HepG2 (cell line): ENCODE measurements around the gene TRNP1. TPM values are rescaled to one million over a fixed set of nuclear protein-coding genes. Genes with fewer than 3 reads are reported as not detected.

Experiments used
- ATAC-seq: fragments of 200-7000 bp; cut with Tn5 transposase; 3 replicates; pipeline ENCODE4 v1.9.1; 2020; ENCODE audit warnings: mild to moderate bottlenecking, moderate library complexity
- BruUV-seq: library from RNA; stranded (reverse); fragments of 400-500 nt; replicated peaks from 2 replicates; lab custom pipeline; 2021; lab: Mats Ljungman, UMichigan
- CTCF ChIA-PET: fragments of 300-600 bp; formaldehyde crosslinking; extraction: SDS; loops from one replicate; lab custom pipeline; 2021; ENCODE audit warnings: low total read pairs, inconsistent platforms, low intra/inter-chr PET ratio; lab: Yijun Ruan, JAX
- POLR2A ChIA-PET: fragments of 350-600 bp; sonication (Branson Sonifier 250); formaldehyde crosslinking; loops from one replicate; lab custom pipeline; 2020; ENCODE audit warnings: antibody characterized with exemption, inconsistent platforms; lab: Yijun Ruan, JAX
- DNase-seq: peaks from one replicate; pipeline ENCODE4 v3.0.0-alpha.2; 2015; ENCODE audit warnings: low spot score
- FAIRE-seq: peaks from 3 replicates; lab custom pipeline; 2011; peaks lifted over from hg19 to GRCh38; lab: Jason Lieb, UNC
- H2AFZ ChIP-seq: one replicate; pipeline ENCODE4 v1.6.1; 2011; ENCODE audit warnings: low read length, inconsistent platforms
- H3K27ac ChIP-seq: fragments of 300-600 bp; 3 replicates; pipeline ENCODE4 v1.8.0; 2011; ENCODE audit warnings: mixed run types, mild to moderate bottlenecking, mixed read lengths, low read length, inconsistent platforms; ENCODE audit not compliant: insufficient read depth; ENCODE audit errors: extremely low read length
- H3K27me3 ChIP-seq, 2 experiments: fragments of 200-600 bp in 1 of 2; 2 replicates in 1 of 2; 3 replicates in 1 of 2; pipeline versions ENCODE4 v1.6.0 to v1.8.0; 2011; ENCODE audit warnings: low read length in 2 of 2, mild to moderate bottlenecking in 2 of 2, moderate library complexity in 2 of 2, inconsistent platforms in 1 of 2; ENCODE audit not compliant: insufficient read depth in 2 of 2, control insufficient read depth in 1 of 2
- H3K36me3 ChIP-seq, 2 experiments: fragments of 200-600 bp in 1 of 2; replicated peaks in 1 of 2; 2 replicates in 1 of 2; 3 replicates in 1 of 2; pipeline versions ENCODE4 v1.5.1 to v1.8.0; 2011; ENCODE audit warnings: low read length in 2 of 2, inconsistent platforms in 1 of 2; ENCODE audit not compliant: insufficient read depth in 2 of 2, control insufficient read depth in 1 of 2
- H3K4me1 ChIP-seq: 2 replicates; pipeline ENCODE4 v1.5.1; 2012; ENCODE audit warnings: low read length, inconsistent platforms; ENCODE audit not compliant: insufficient read depth
- H3K4me2 ChIP-seq: 2 replicates; pipeline ENCODE4 v1.6.0; 2011; ENCODE audit warnings: low read depth, low read length, inconsistent platforms
- H3K4me3 ChIP-seq, 3 experiments: fragments of 200-600 bp in 1 of 3; sonication (generic), shearing (Covaris generic) in 1 of 3; replicated peaks in 1 of 3; 2 replicates each; pipeline ENCODE4 v1.5.1; 2011 to 2016; ENCODE audit warnings: low read length in 3 of 3, inconsistent platforms in 2 of 3, low read depth in 2 of 3, mild to moderate bottlenecking in 2 of 3, control low read depth in 1 of 3, mixed read lengths in 1 of 3; ENCODE audit not compliant: insufficient read depth in 1 of 3
- H3K79me2 ChIP-seq: one replicate; pipeline ENCODE4 v1.6.1; 2011; ENCODE audit warnings: low read length, inconsistent platforms; ENCODE audit not compliant: insufficient read depth
- H3K9ac ChIP-seq: 2 replicates; pipeline ENCODE4 v1.6.0; 2011; ENCODE audit warnings: mild to moderate bottlenecking, low read depth, low read length, inconsistent platforms; ENCODE audit not compliant: insufficient read depth
- H3K9me3 ChIP-seq: 2 replicates; pipeline ENCODE4 v1.5.1; 2012; ENCODE audit warnings: mild to moderate bottlenecking, low read length
- H4K20me1 ChIP-seq: 2 replicates; pipeline ENCODE4 v1.6.0; 2011; ENCODE audit warnings: inconsistent platforms, mild to moderate bottlenecking, low read length, moderate library complexity; ENCODE audit not compliant: insufficient read depth
- CEBPB ChIP-seq: IDR thresholded peaks from 2 replicates; pipeline ENCODE4 v1.6.1; 2011; ENCODE audit warnings: low read depth, low read length, improper control_type of control experiment, borderline replicate concordance
- CEBPG ChIP-seq: IDR thresholded peaks from 2 replicates; pipeline ENCODE4 v1.6.1; 2016
- ZNF687 ChIP-seq: sonication (generic); formaldehyde crosslinking; IDR thresholded peaks from 2 replicates; pipeline ENCODE4 v1.5.1; 2020; ENCODE audit warnings: mild to moderate bottlenecking, missing genetic modification reagents, moderate library complexity
- ZNF770 ChIP-seq: sonication (generic); formaldehyde crosslinking; IDR thresholded peaks from 2 replicates; pipeline ENCODE4 v1.5.0; 2020; ENCODE audit warnings: mild to moderate bottlenecking, missing genetic modification reagents
- ZNF777 ChIP-seq: sonication (generic); formaldehyde crosslinking; IDR thresholded peaks from 2 replicates; pipeline ENCODE4 v1.4.0; 2020; ENCODE audit warnings: missing genetic modification reagents
- WGBS: methylation state at CpG from one replicate; pipeline ENCODE4 v1.1.6; 2017; ENCODE audit warnings: low lambda C conversion rate; 5-methylcytosine and 5-hydroxymethylcytosine counted together
- in situ Hi-C: cut with HindIII; loops from 2 replicates; pipeline ENCODE4 v1.10.0; 2017; ENCODE audit warnings: low pct_unique_long_range_greater_than_20kb; ENCODE audit not compliant: extremely low pct_ligation_motif_present
- intact Hi-C: fragments of 100-400 bp; cut with micrococcal nuclease; formaldehyde crosslinking; loops from one replicate; pipeline ENCODE4 v1.10.0; 2022; ENCODE audit not compliant: unreplicated experiment
- polyA plus RNA-seq, 8 experiments: library from polyadenylated mRNA; depleted of rRNA in 3 of 8; stranded (reverse) in 7 of 8; unstranded in 1 of 8; fragments of >200 nt; fragmentation: Illumina TruSeq in 4 of 8; extraction: Trizol in 4 of 8; gene quantifications; 2 replicates each; pipeline versions ENCODE4 v1.2.1 to v1.2.3, GENCODE V29; 2011 to 2016; ENCODE audit warnings: low read depth in 4 of 8, missing spikeins in 1 of 8, mixed read lengths in 1 of 8; ENCODE audit not compliant: insufficient read depth in 1 of 8
- total RNA-seq, 5 experiments: library from RNA; depleted of rRNA; stranded (reverse); fragments of >200 nt; fragmentation: Illumina TruSeq; extraction: Trizol; gene quantifications; 2 replicates each; pipeline ENCODE4 v1.2.3, GENCODE V29; 2016; ENCODE audit warnings: low read depth in 1 of 5

TRNP1 gene
- total and polyA plus RNA-seq, 2 of the 13 experiments (the other 11 are each of a cell fraction or from before 2014, with no cell fraction given): 42.0 to 158 TPM

- no peak for FAIRE-seq
- H4K20me1 ChIP-seq: no peaks in the 10 kb centered on the region
- no peak for ATAC-seq
- H3K9ac ChIP-seq: no peak overlapping the region
- H3K27ac ChIP-seq: no peak overlapping the region
- in situ Hi-C loops: no loop called here
- intact Hi-C loops: no loop called here
- H2AFZ ChIP-seq: no peak overlapping the region
- H3K27me3 ChIP-seq: 0 out of 5 replicates have a peak, but pooled peaks cover 0 to 4% of the 10 kb centered on the region in 2 experiments
- no peak overlapping the region for H3K4me3 ChIP-seq
- no peaks in the 10 kb centered on the region for H3K79me2 ChIP-seq
- BruUV-seq: no TSS peak
- TF ChIP-seq ZNF770 (CRISPR knock-in tag) (0 out of 2 replicates have a peak, but pooled peaks have one; percentile 23), CEBPG (CRISPR knock-in tag) (peak; percentile 56), ZNF687 (CRISPR knock-in tag) (0 out of 2 replicates have a peak, but pooled peaks have one; percentile 0), CEBPB (peak; percentile 80), ZNF777 (CRISPR knock-in tag) (no peak)
- H3K4me1 ChIP-seq: peaks cover 71% of the 10 kb centered on the region
- POLR2A ChIA-PET: interaction anchor here (1.0 to 1.3 kb wide), 6 partner anchors 18 to 72 kb away, joined by 3 to 9 read pairs (median 6); partner anchors contain the start of genes GPATCH3, NR0B2 and TRNP1
- H3K36me3 ChIP-seq: no peaks in the 10 kb centered on the region
- WGBS: 16% methylated on average over 4 of the region's 4 CpGs
- H3K4me2 ChIP-seq: no peak overlapping the region
- CTCF ChIA-PET: no interaction called here
- DNase-seq: no peak
- no peaks in the 10 kb centered on the region for H3K9me3 ChIP-seq
Measured at GRCh38 chr1:26972821-26973220, 20.7 kb upstream of the TRNP1 start.
